ENCODE results near the gene PELI2. TPM values are rescaled to one million over a fixed set of nuclear protein-coding genes. Genes with fewer than 3 reads are reported as not detected.

PELI2 gene
- 13.3 and 14.1 TPM in 2 replicates for total RNA-seq

GRCh38 chr14:56117765-56118610 lies at the start of gene PELI2:
Gene PELI2, plus strand, starts transcription at chr14:56118411. Its CDS starts 250 bp downstream, at chr14:56118661.

All from thoracic aorta endothelial cell (primary cell).